IPS-15b (cell line): ENCODE data around the gene PHRF1.
"Not testable (repeated sequence)": the region's sequence is repeated elsewhere in the genome, so short reads cannot be mapped to it uniquely, and the experiment has no call there.

Source experiments
- H3K27me3 ChIP-seq: one replicate; pipeline ENCODE4 v1.6.1; 2013; ENCODE audit warnings: low read length; ENCODE audit not compliant: control insufficient read depth, insufficient read depth
- H3K36me3 ChIP-seq: one replicate; pipeline ENCODE4 v1.6.1; 2013; ENCODE audit warnings: low read length; ENCODE audit not compliant: control insufficient read depth, insufficient read depth
- H3K4me1 ChIP-seq: one replicate; pipeline ENCODE4 v1.6.1; 2013; ENCODE audit warnings: mild to moderate bottlenecking, low read length; ENCODE audit not compliant: control insufficient read depth, insufficient read depth
- H3K4me3 ChIP-seq: one replicate; pipeline ENCODE4 v1.5.1; 2013; ENCODE audit warnings: low read depth, low read length
- H3K9ac ChIP-seq: one replicate; pipeline ENCODE4 v1.6.1; 2013; ENCODE audit warnings: low read depth, mild to moderate bottlenecking, low read length
- H3K9me3 ChIP-seq: one replicate; pipeline ENCODE4 v1.6.1; 2013; ENCODE audit warnings: mild to moderate bottlenecking, low read length; ENCODE audit not compliant: control insufficient read depth, insufficient read depth

Gene PHRF1

GRCh38 chr11:639332-639955, 63.2 kb downstream of the PHRF1 start:
- peak overlapping the region; percentile 73 for H3K9ac ChIP-seq
- no peaks in the 10 kb centered on the region for H3K9me3 ChIP-seq
- H3K27me3 ChIP-seq: peaks cover 16% of the 10 kb centered on the region
- H3K36me3 ChIP-seq: peaks cover 13% of the 10 kb centered on the region
- peaks cover 3% of the 10 kb centered on the region for H3K4me1 ChIP-seq
- peak overlapping the region; percentile 61 for H3K4me3 ChIP-seq

DNA sequence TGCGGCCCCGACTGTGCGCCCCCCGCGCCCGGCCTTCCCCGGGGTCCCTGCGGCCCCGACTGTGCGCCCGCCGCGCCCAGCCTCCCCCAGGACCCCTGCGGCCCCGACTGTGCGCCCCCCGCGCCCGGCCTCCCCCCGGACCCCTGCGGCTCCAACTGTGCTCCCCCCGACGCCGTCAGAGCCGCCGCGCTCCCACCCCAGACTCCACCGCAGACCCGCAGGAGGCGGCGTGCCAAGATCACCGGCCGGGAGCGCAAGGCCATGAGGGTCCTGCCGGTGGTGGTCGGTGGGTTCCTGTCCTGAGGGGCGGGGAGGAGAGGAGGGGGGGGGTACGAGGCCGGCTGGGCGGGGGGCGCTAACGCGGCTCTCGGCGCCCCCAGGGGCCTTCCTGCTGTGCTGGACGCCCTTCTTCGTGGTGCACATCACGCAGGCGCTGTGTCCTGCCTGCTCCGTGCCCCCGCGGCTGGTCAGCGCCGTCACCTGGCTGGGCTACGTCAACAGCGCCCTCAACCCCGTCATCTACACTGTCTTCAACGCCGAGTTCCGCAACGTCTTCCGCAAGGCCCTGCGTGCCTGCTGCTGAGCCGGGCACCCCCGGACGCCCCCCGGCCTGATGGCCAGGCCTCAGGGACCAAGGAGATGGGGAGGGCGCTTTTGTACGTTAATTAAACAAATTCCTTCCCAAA, 63.9 kb downstream of the PHRF1 start:
- H3K9me3 ChIP-seq: no peaks in the 10 kb centered on the region
- peaks cover 3% of the 10 kb centered on the region for H3K4me1 ChIP-seq
- H3K36me3 ChIP-seq: peaks cover 13% of the 10 kb centered on the region
- peak overlapping the region; percentile 8 for H3K4me3 ChIP-seq
- H3K27me3 ChIP-seq: peaks cover 16% of the 10 kb centered on the region
- H3K9ac ChIP-seq: no peak overlapping the region

GRCh38 chr11:641806-642370, 65.6 kb downstream of the PHRF1 start:
- Histone ChIP-seq H3K27me3 (peaks cover 11% of the 10 kb centered on the region), H3K9ac (no peak overlapping the region), H3K36me3 (peaks cover 13% of the 10 kb centered on the region), H3K9me3 (no peaks in the 10 kb centered on the region), H3K4me1 (peaks cover 3% of the 10 kb centered on the region), H3K4me3 (no peak overlapping the region)

- H3K36me3 ChIP-seq: peaks cover 13% of the 10 kb centered on the region
- H3K4me1 ChIP-seq: no peaks in the 10 kb centered on the region
- no peak overlapping the region for H3K4me3 ChIP-seq
- no peaks in the 10 kb centered on the region for H3K27me3 ChIP-seq
- H3K9me3 ChIP-seq: no peaks in the 10 kb centered on the region
- H3K9ac ChIP-seq: no peak overlapping the region
Observed at GRCh38 chr11:643366-643765, 67.1 kb downstream of the PHRF1 start.

GRCh38 chr11:643849-644738, 67.8 kb downstream of the PHRF1 start:
- Histone ChIP-seq H3K4me3 (no peak overlapping the region), H3K36me3 (peaks cover 13% of the 10 kb centered on the region), H3K4me1 (no peaks in the 10 kb centered on the region), H3K9ac (no peak overlapping the region), H3K9me3 (no peaks in the 10 kb centered on the region), H3K27me3 (no peaks in the 10 kb centered on the region)

GRCh38 chr11:645536-645935, 69.3 kb downstream of the PHRF1 start:
- H3K9me3 ChIP-seq: no peaks in the 10 kb centered on the region
- no peak overlapping the region for H3K4me3 ChIP-seq
- no peaks in the 10 kb centered on the region for H3K27me3 ChIP-seq
- peaks cover 13% of the 10 kb centered on the region for H3K36me3 ChIP-seq
- no peak overlapping the region for H3K9ac ChIP-seq
- H3K4me1 ChIP-seq: no peaks in the 10 kb centered on the region

GRCh38 chr11:646214-646613, 69.9 kb downstream of the PHRF1 start:
- peaks cover 13% of the 10 kb centered on the region for H3K36me3 ChIP-seq
- H3K27me3 ChIP-seq: no peaks in the 10 kb centered on the region
- no peak overlapping the region for H3K9ac ChIP-seq
- no peak overlapping the region for H3K4me3 ChIP-seq
- H3K4me1 ChIP-seq: no peaks in the 10 kb centered on the region
- H3K9me3 ChIP-seq: no peaks in the 10 kb centered on the region

- not testable (repeated sequence) for H3K9me3 ChIP-seq, H3K4me1 ChIP-seq, H3K4me3 ChIP-seq, H3K36me3 ChIP-seq, H3K9ac ChIP-seq, H3K27me3 ChIP-seq
Observed at GRCh38 chr11:647672-648158, 71.4 kb downstream of the PHRF1 start.

DNA sequence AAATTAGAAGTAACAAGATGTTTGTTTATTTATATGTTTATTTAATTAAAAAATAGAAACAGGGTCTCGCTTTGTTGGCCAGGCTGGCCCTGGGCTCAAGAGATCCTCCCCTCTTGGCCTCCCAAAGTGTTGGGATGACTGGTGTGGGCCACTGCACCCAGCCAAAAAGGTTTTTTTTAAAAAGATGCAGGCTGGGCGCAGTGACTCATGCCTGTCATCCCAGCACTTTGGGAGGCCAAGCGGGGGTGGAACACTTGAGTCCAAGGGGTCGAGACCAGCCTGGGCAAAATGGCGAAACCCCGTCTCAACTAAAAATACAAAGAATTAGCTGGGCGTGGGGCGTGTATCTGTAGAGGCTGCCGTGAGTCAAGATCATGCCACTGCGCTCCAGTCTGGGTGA, 74.2 kb downstream of the PHRF1 start:
- Histone ChIP-seq H3K4me1 (no peaks in the 10 kb centered on the region), H3K9ac (no peak overlapping the region), H3K27me3 (no peaks in the 10 kb centered on the region), H3K36me3 (peaks cover 5% of the 10 kb centered on the region), H3K4me3 (no peak overlapping the region), H3K9me3 (no peaks in the 10 kb centered on the region)

DNA sequence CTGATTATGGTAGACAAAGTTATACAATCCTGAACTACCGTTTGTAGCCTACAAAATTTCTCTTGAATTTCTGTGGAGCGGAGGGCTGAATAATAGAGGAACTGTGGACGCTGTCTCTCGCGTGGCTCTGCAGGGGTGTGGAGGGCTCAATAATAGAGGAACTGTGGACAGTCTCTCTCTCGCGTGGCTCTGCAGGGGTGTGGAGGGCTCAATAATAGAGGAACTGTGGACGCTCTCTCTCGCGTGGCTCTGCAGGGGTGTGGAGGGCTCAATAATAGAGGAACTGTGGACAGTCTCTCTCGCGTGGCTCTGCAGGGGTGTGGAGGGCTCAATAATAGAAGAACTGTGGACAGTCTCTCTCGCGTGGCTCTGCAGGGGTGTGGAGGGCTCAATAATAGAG, 76.9 kb downstream of the PHRF1 start:
- H3K4me1 ChIP-seq, H3K4me3 ChIP-seq, H3K27me3 ChIP-seq, H3K9ac ChIP-seq, H3K36me3 ChIP-seq, H3K9me3 ChIP-seq: not testable (repeated sequence)

DNA sequence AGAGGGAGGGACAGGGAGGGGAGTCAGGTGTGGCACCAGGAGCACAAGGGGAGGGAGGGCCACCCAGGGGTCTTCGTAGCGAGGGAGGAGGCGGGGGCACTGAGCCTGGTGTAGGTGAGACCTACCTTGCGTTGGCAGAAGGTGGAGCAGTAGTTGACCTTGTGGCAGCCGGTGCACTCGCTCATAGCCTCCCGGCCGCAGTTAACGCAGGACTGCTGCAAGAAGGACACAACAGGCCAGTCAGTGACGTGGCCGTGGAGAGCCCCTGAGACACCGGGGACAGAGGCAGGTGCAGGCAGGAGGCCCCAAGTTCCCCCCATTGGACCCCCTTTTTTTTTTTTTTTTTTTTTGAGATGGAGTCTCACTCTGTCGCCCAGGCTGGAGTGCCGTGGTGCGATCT, 77.6 kb downstream of the PHRF1 start:
- Histone ChIP-seq H3K9me3 (no peaks in the 10 kb centered on the region), H3K4me1 (no peaks in the 10 kb centered on the region), H3K36me3 (peaks cover 7% of the 10 kb centered on the region), H3K27me3 (no peaks in the 10 kb centered on the region), H3K4me3 (no peak overlapping the region), H3K9ac (no peak overlapping the region)
